SU-DHL-6 (cell line): ENCODE measurements around the gene CDK4.

Experiments
- CTCF ChIP-seq: fragments of 200-600 bp; sonication (generic); IDR thresholded peaks from one replicate; pipeline ENCODE4 v1.5.1; 2017; ENCODE audit warnings: antibody characterized with exemption, mild to moderate bottlenecking, low read length, moderate library complexity; ENCODE audit not compliant: insufficient read depth, poor library complexity, severe bottlenecking
- EZH2phosphoT487 ChIP-seq: fragments of 200-600 bp; sonication (generic), shearing (Covaris generic); conservative IDR thresholded peaks from 2 replicates; pipeline ENCODE4 v1.6.1; 2018; ENCODE audit warnings: mild to moderate bottlenecking, antibody characterized with exemption, low read length, moderate library complexity, mixed read lengths

- TF ChIP-seq CTCF (no peak), EZH2phosphoT487 (no peak)
Measured at GRCh38 chr12:57712701-57713100, 39.4 kb downstream of the CDK4 start.
